Stimulated activated naive CD4-positive, alpha-beta T cell treated with Interleukin-2 at 50 U/mL for 16 hours (primary cell): ENCODE results near the gene TMEM135.

Experiments used
- DNase-seq: peaks from one replicate; lab custom pipeline; 2025; lab: John Stamatoyannopoulos, UW

Gene TMEM135

DNA sequence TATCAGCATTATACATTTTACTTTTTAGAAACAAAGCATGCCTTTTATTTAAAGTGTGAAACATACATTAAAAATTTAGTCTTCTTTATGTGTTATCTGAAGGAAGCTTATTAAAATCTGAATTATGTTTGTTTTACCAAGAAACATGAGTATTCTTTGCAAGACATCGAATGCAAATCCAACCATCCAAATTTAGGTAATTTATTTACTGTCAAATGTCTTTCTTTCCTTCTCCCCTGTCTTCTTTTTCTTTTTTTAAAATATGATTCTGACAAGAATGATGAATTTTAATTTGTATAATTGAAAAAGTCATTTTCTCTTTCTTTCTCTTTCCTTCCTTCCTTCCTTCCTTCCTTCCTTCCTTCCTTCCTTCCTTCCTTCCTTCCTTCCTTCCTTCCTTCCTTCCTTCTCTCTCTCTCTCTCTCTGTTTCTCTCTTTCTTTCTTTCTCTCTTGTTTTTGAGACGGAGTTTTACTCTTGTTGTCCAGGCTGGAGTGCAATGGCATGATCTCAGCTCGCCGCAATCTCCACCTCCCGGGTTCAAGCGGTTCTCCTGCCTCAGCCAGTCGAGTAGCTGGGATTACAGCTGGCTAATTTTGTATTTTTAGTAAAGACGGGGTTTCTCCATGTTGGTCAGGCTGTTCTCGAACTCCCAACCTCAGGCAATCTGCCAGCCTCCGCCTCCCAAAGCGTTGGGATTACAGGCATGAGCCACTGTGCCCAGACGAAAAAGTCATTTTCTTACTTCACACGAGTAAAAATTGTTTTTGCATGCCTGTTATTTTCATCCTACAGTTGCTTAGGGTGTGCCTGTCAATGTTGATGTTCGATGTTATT is 157.5 kb downstream of the TMEM135 start:
- DNase-seq, result no peak

DNA sequence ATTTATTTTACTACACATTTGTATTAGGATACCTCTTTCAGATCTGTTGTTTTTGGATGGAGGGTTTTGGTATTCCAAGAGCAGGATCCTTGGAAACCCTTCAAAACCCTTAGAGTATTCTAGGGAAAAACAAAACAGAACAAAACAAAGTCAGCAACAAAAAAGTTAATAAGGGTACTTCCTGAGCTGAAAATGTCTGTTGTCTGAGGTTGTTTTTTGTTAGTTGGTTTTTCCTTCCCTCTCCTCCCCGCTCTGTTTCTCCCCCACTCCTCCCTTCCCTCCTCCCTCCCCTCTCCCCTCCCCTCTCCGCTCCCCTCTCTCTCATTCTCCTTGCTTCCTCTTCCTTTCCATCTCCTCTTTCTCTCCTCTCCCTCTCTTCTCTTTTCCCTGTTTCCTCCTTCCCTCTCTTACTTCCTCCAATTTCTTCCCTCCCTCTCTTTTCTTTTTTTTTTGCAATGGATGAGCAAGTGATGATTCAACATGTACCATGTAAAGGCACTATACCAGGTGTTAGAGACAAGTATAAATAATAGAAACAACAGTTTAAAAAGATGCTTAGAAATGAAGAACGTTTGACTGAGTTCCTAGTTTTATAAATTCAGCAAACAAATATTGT is 160.6 kb downstream of the TMEM135 start:
- DNase-seq, result no peak

DNA sequence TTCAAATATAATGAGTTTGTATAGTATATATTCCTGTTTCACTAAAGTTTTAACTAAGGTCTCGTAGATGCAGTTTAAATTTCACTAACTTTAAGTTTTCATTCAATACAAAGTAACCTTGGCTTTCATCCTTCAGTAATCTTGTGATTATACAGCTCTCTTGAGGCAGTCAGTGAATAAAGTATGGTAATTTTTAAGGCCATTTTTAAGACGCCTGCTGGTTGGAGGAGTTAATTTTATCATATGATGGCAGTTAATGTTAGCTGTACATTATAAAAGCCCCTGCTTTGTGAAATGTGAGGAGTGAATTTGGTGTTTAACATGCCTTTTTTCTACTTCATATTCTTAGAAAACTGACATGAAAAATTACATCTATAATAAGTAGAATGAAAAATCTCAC is 163.6 kb downstream of the TMEM135 start:
- no peak for DNase-seq

DNA sequence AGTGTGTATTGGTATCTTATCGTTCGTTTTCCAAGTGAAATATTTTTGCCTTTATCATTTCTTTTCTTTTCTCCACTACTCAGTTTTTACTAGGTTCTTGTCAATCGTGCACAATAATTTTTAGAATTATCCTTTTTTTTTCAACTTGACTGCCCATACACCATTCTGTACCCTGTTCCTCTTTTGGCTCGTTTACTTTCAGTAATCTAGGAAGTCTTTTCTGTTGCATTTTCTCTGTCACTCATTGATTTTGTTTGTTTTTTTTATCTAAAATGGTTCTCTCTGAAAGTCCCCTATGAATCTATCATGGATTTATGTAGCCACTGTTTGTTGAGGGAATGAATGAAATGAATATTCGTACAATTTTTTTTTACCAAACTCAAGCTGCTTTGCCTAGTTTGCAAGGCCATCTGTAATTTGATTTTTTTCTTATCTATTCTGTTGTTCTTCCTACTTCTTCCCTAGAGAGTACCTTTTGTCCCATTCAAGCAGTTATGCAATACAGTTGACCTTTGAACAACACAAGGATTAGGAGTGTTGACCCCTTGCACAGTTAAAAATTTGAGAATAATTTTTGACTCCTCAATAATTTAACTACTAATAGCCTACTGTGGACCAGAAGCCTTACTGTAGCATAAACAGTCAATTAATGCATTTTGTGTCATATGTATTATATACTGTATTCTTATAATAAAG is 166.3 kb downstream of the TMEM135 start:
- no peak for DNase-seq

- DNase-seq, result no peak
Observed at GRCh38 chr11:87212891-87213290, 175.2 kb downstream of the TMEM135 start.

GRCh38 chr11:87213444-87213843 is 175.7 kb downstream of the TMEM135 start:
- no peak for DNase-seq

DNA sequence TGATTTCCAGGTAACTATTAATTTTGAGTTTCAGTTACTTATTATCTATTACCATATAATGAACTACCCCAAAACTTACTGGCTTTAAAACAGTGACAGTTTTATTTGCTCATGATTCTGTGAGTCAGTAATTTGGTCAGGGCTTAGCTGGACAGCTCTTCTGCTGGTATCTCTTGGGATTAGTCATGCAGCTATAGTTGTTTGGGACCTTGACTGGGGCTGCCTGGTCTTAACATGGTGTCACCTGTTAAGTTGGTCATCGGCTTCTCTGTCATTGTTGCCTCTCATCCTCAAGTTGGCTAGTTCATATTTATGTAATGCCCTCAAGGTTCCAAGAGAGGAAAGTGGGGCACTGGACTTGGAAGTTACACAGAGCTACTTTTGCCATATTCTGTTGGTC is 177.5 kb downstream of the TMEM135 start:
- no peak for DNase-seq

DNA sequence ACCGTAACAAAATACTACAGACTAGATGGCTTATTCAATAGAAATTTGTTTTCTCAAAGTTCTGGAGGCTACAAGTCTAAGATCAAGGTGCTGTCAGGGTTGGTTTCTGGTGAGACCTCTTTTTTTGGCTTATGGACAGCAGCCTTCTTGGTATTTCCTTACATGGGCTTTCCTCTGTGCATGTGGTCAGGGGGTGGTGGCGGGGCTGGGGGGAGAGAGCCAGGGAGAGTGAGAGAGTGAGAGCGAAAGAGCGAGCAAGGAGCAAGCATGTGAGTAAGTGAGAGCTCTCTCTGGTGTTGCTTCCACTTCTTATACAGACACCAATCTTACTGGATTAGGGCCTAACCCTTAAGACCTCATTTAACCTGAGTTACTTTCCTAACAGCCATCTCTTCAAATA is 181.5 kb downstream of the TMEM135 start:
- no peak for DNase-seq

- DNase-seq, result no peak
Observed at GRCh38 chr11:87223816-87224215, 186.1 kb downstream of the TMEM135 start.

GRCh38 chr11:87224486-87224885 is 186.8 kb downstream of the TMEM135 start:
- DNase-seq, result no peak

GRCh38 chr11:87228820-87229219 is 191.1 kb downstream of the TMEM135 start:
- no peak for DNase-seq

GRCh38 chr11:87230995-87231394 is 193.3 kb downstream of the TMEM135 start:
- DNase-seq, result no peak

DNA sequence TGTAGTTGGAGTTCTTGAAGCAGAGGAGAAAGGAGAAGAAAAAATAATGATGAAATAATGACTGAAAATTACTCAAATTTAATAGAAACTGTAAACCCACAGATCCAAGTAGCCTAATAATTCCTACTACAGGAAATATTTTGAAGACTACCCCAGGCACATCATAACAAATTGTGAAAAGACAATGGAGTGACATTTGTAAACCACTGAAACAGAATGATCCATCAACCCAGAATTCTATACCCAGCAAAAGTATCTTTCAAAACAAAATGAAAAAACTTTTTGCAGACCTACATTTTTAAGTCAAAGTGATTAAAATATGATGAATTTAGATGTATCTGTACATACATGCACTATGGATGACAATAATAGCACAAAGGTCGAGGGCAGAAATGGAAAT is 194.6 kb downstream of the TMEM135 start:
- no peak for DNase-seq

DNA sequence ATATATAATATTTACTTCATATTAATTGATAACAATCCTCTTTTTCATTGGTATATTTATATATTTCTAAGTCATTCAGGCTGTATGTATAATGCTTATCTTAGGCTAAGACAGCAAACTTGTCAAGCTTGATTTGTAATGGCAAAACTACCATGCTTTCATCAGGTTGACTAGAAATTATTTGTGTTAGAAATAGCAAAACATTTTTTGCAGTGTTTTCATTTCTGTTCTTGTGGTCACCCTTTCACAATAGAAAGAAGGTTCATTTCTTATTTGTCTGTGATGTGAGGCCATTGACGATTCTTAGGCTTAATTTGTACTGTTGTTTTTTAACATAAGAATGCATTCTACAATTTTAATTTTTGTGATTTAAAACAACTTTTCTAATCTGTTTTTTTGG is 197.6 kb downstream of the TMEM135 start:
- DNase-seq, result no peak

DNA sequence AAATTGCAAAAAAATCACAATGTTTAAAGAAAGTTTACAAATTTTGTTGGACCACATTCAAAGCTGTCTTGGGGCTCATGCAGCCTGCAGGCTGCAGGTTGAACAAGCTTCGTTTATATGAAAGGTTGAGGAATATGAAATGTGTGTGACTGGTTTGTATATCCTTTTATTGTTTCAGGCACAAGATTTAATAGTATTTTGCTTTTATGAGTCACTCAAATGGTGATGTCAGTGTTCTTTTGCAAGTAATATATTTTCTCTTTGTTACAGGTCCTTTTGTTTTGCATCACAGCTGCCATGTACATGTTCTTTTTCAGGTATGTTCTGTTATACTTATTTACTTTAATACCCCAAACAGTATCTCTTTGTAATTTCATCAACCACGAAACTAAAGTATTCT is 198.6 kb downstream of the TMEM135 start:
- no peak for DNase-seq

DNA sequence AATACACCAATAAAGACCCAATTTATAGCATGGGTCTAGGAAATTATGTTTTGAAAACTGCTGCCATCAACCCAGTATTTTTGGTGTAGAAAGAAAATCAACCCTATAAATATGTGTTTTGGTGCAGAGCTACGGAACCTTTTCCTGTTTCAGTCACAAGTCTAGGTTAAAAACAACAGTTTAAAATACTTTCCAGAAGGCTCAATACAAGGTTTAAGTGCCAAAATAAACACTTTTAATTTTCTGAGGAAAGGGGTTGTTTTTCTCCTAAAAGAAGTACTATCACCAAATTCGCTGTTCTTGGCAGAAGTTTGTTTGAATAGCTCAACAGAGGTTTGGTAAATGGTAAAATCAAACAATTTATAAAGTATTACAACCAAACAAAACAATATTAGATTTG is 201.3 kb downstream of the TMEM135 start:
- no peak for DNase-seq

DNA sequence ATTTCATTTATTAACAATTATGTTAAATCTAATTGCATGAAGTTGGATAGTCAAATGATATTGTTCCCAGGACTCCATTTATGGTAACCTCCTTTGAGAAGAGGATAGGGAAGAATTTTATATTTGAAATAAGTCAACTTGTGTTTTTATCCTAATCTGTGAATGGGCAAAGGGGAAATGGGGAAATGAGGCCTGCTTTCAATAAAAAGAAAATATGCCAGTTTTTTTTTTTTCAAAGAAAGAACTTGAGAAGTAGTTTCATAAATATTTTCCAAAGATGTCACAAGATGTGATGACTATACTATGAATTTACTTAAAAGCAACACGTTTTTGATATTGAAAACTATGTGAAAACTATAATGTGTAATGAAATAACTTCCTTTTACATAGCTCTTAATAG is 201.8 kb downstream of the TMEM135 start:
- no peak for DNase-seq

- DNase-seq, result no peak
Observed at GRCh38 chr11:87251560-87251959, 213.8 kb downstream of the TMEM135 start.

GRCh38 chr11:87252869-87253268 is 215.1 kb downstream of the TMEM135 start:
- no peak for DNase-seq

DNA sequence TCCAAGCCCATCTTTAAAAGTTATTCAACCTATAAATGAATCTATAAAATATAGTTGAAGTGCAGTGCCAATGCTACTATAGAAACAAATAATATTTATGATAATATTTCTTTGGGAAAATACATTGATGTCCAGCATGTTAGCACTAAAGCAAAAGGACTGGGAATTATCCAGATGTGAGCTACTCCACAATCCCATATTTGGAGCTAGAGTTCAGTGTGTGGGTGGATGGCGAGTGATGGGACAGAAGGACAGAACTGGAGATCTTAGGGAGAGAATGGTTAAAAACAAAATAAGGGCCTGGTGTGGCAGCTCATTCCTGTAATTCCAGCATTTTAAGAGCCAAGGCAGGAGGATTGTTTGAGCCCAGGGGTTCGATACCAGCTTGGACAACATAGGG is 216.8 kb downstream of the TMEM135 start:
- DNase-seq, result no peak

GRCh38 chr11:87255589-87255988 is 217.9 kb downstream of the TMEM135 start:
- DNase-seq, result no peak

DNA sequence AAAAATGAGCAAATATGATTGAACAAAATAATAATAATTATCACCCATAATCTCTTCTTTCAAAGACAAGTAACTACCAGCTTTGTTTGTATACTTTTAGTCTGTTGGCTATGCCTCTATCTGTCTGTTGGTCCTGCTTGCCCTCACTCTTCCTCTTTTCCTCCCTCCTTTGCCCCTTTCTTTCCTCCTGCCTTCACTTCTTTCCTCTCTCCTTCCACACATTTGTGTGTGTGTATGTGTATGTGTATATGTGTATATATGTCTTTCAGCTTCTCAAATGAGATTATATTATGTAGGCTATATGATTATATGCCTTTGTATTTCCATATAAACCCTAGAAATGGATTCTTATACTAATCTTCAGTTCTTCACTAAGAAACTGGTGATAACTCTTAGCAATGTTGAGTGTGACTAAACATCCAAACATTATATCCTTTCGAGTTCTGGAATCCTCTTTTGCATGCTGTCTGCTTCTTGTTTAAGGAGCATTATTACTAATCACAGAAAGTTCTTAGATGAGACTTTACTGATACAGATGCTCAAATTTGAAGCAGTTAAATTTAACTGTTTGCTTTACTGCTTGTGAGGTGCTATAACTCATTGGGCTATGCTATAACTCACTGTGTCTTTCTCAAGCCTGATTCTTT is 219.1 kb downstream of the TMEM135 start:
- DNase-seq, result no peak
